HG02840 (cell line): Measurements from ENCODE around the gene ENTPD8.
A peak's percentile ranks its signal among the peaks of the same experiment; 100 is the strongest.
"Not testable (repeated sequence)": the region's sequence is repeated elsewhere in the genome, so short reads cannot be mapped to it uniquely, and the experiment has no call there.

Experiments
- ATAC-seq: cut with Tn5 transposase; IDR thresholded peaks from one replicate; pipeline ENCODE4 v1.9.1; 2021; ENCODE audit warnings: mild to moderate bottlenecking, moderate library complexity, moderate number of reproducible peaks; ENCODE audit not compliant: unreplicated experiment, low FRiP score

The ENTPD8 gene

DNA sequence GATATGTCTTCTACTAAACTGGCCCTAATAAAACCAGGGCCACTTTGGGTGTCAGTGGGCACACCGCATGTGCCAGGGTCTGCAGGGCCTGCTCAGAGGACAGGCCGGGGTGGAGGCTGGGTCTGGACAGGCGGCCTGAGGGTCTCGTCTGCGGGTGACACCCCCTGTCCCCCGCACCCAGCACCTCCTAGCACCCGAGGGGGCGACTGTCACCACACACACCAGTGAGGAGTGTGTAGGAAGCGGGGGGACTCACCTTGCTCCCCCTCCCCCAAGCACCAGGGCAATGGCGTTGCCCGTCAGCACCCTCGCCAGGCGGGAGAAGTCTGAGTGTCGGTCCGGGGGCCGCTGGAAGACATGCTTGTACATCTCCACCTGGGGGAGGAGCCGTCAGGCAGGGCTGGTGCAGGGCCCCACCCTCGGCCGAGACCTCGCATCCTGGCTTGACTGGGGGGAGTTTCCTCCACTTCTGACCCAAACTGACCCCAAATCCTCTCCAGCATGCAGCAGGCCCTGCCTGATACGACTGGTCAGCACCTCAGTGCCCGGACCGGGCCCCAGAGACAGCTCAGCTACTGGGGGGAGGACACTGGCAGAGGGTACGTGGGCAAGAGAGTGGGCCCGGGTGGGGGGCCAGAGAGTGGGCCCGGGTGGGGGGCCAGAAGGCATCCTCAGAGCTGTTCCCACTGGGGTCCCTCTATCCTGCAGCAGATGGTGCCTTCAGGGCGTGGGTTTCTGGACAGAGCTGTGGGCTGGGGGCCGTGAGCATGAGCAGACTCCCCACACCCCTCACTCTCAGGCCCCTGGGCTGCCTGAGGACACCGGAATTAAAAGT lies 36.8 kb upstream of the ENTPD8 start:
- ATAC-seq: no peak

DNA sequence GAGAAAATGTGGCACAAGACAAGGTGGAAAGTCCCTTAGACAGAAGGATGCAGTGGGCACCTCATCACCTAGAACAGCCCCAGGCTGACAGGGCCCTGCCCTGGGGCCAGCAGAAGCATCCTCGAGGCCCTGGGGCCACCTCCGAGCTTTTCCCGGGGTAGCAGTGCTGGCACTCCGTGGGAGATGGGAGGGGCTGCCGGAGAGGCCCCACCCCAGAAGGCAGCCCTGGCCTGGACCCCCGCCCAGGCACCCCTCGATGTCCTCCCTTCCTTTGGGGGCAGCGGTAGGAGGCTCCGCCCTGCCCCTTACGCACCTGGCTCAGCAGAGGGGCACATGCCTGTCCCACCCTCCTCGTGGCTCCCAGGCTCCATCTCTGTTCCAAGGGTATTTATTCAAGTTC lies 35.7 kb upstream of the ENTPD8 start:
- ATAC-seq: no peak

DNA sequence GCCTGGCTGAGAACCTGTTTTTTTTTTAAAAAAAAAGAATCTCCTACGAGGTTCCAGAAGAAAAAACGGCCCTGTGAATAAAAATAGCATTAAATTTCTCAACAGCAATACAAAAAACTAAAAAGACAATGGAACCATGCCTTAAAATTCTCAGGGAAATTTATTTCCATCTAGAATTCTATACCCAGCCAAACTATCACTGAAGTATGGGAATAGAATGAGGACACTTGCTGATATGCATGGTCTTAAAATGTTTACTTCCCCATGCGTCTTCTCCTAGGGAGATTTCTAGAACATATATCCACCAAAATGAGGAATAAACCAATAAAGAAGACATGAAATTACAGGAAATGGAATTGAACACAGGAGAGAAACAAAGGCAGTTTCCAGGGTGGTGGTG lies 34.5 kb upstream of the ENTPD8 start:
- ATAC-seq: no peak

DNA sequence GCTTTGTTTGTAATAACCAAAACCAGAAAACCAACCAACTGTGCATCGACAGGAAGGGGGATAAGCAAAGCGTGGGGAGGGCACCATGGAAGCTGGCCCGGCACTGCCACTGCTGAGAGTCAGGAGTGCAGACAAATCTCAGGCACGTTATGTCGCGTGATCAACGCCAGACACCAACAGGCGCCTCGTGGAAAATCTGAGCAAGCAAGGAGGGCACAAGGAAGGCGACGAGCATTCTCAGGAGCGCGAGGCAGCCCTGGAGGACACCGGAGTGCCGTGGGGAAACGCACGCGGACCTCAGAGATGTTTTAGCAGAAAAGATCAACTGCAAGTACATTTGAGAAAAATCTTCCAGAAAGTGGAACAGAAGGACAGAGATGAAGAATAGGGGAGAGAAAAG lies 33.1 kb upstream of the ENTPD8 start:
- no peak for ATAC-seq

DNA sequence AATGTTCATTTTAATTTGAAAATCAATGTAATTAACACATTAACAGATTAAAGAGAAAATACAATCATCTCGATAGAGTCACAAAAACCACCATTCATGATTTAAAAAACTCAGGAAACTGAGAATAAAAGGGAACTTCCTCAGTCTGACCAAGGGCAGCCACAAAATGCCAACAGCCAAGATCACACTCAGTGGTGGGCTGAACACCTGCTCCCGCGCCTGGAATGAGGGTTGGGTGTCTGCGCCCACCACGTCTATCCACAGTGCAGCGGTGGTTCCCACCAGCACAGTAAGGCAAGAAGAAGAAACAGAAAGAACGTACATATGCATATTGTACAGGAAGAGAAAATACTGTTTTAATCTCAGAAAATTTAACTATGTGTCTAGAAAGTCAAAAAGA lies 29.6 kb upstream of the ENTPD8 start:
- no peak for ATAC-seq

DNA sequence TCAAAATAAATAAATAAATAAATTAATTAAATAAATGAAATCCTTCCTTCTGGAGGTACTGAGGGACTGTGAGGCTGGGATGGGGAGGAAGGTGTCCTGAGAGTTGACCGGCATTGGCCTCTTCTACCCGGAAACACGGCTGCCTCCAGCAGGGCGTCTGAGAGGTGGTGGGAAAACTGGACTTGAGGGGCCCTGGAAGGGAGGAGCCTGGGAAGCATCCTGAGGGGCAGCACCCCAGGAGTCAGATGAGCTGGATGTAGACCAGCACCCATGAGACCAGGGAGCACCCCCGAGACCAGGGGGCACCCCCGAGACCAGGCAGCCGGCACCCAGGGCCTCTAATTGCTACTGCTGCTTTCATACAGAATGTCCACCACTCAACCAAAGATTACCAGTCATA lies 26.7 kb upstream of the ENTPD8 start:
- ATAC-seq: no peak

DNA sequence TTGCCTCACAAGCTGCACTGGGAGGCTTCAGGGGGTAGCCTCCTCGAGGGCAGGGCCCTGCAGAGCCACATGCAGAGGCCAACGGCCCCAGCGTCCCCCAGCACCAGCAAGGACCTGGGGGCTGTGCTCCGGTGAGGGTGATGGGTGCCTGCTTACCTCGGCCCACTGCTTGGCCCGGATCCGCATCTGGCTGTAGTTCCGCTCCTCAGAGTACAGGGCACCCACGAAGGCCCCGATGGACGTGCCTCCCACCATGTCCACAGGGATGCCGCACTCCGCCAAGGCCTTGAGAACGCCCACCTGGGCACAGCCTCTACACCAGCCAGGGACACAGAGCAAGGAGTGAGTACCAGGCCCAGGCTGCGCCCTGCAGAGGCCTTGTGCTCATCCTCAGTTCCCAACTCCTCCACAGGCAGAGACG lies 26.0 kb upstream of the ENTPD8 start:
- no peak for ATAC-seq

DNA sequence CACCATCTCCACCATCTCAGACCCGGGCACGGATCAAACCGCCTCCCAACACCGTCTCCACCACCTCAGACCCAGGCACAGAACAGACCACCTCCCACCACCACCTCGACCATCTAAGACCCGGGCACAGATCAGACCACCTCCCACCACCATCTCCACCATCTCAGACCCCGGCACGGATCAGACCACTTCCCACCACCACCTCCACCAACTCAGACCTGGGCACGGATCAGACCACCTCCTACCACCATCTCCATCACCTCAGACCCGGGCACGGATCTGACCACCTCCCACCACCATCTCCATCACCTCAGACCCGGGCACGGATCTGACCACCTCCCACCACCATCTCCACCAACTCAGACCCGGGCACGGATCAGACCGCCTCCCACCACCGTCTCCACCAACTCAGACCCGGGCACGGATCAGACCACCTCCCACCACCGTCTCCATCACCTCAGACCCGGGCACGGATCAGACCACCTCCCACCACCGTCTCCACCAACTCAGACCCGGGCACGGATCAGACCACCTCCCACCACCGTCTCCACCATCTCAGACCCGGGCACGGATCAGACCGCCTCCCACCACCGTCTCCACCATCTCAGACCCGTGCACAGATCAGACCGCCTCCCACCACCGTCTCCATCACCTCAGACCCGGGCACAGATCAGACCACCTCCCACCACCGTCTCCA lies 25.4 kb upstream of the ENTPD8 start:
- not testable (repeated sequence) for ATAC-seq

DNA sequence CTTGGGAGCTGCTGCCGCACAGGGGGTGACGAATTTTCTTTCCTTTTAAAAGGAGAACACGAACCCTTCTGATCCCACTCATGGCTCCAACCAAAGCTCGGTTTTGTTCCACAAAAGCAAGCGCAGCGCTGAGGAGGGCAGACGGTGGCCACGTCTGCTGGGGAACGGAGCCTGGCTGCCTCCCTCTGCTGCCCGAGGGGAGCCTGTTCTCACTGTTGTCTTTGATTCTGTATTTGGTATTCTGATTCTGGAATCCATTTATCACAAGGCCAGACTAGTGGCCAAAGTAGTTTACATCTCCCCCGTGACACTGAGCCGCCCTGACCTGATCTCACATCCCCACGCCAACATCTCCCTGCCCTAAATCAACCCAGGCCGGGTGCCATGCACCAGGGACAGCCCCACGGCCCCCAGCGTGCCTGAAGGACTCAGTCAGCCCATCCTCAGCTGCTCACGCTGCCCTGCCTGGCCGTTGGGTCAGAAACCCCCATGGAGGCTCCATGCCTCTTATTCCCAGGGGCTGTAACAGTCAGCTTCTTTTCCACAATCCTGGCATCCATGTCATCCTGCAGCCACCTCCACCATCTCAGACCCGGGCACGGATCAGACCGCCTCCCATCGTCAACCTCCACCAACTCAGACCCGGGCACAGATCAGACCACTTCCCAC lies 24.7 kb upstream of the ENTPD8 start:
- ATAC-seq: no peak

DNA sequence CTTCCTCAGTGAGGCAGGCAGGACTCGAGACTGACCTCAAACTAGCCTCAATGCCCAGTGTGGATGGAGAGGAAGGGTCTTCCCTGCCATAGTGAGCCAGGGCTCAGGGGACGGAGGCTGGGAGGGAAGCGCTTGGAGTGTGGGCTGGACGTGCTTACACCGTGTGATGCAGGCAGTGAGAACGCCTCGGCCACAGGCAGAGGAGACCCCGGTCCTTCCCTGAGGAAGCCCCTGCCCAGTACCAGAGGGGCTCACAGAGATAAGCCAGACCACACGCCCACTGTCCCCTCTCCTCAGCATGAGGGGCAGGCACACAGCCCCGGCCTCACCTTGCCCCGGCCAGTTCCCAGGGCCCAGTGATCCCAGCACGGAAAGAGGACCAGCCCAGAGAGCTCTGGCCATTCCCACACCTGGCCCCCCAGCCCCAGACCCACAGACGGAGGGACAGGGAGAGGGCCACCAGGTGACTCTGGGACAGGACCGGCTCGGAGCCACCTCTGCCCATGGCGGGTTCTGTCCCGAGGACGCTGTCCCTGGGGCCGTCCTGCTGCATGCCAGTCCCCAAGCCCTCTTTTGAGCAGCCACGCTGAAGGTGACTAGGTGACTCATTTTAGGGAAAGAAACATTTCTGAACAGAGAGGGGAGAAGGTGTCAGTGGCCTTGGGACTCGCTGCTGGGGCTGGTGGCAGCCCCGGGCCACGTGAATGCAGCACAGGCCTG lies 24.0 kb upstream of the ENTPD8 start:
- ATAC-seq: no peak

DNA sequence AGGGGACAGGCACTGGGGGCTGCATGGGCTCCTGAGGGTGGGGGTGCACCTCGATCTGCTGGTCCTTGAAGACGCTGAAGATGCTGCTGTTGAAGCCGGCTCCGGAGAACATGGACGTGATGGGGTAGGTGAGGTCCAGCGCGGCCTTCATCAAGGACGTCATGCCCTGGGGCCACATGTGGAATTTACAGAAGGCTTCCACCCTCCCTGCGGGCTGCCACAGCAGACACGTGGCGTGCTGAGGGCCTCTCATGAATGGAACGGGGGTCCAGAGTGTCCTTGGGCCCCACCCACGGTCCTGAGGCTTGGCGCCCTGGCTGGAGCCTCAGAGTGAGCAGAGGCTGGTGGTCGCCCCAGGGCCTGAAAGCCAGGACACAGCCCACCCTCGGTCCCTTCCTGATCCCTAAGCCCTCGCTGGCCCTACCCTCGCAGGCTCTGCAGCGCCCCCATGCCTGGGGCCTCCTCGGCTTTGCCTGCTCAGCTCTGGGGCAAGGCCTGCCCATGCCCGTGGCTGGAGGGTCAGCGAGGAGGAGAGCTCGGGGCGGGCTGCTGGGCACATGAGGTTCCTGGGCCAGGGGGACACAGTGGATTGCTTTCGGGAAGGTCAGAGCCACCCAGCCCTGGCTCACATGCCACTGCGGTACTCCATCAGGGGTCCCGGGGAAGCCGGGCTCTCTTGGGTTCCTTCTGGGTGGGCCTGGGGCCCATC lies 23.3 kb upstream of the ENTPD8 start:
- ATAC-seq: no peak

DNA sequence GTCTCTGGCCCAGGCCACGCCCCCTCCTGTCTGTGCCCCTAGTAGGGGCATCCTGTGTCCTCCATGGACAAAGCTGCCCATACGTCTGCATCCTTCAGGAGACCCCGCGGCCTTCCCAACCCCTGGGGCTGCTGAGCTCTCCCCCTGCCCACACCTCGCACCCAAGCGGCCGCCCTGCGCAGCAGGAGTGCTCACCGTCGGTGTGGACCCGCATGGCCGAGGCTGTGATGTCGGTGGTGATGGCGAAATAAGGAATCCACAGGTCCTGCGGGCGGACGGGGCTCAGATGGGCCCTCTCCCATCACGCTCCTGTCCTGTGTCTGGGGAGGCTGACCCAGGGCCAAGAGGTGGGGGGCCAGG lies 22.8 kb upstream of the ENTPD8 start:
- no peak for ATAC-seq

DNA sequence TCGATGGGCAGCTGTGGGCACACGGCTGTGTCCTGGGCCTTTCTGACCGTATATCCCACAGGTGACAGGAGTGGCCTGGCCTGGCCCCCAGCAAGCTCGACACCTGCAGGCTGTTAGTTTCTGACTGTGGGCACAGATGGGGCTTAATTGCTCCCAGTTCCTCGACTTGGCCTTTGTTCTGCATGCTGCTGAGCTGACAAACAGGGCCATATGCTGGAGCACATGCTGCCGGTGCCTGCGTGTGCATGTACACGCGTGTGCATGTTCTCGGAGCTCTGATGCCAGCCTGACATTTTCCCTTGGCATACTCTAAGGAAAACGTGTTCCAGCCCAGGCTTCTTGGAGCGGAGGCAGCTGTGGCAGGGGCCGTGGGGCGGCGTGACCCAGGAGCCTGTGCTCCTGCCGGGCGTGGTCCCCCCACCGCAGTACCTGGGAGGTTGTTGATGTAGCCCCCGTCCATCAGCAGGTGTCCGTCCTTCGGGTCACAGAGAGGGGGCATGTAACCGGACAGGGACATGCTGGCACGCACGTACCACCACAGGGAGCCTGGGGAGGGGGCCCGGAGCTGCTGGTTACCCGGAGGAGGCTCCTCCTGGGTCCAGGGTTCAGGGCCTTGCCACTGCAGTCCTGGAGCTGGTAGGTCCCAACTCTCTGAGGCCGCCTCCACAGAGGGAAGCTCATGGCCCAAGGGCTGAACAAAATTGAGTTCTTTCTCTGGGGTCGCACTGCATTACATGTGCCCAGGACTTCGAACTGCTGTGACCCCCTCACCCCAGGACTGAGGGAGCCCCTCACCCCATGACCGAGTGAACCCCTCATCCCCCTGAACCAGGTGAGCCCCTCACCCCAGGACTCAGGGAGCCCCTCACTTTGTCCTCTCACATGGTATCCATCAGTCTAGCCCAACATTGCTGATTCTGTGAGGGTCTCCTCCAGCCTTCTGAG lies 22.1 kb upstream of the ENTPD8 start:
- no peak for ATAC-seq

DNA sequence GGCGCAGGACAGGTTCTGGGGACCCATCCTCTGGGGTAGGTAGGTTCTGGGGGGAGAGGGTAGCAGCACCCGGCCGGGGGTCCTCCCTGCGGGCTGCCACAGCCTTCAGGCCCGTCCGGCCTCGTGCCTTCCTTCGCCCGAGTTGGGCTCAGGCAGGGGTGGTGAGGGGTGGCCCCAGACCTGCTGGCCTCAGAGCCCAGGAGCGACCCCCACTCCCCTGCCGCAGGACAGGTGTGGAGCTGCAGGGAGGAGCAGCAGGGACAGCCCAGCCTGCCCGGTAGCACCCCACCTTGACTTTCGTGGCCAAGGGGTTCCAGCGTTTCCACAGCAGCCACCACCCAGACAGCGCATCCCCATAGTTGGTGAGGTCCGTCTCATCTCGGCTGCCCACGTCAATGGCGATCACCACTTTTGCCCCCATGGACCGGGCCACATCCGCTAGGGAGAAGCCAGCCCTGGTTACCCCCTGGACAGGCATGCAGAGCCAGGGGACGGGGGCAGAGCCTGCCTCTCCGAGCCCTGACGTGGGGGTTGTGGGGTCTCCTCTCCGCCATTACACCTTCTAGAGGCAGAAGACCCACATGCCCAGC lies 21.3 kb upstream of the ENTPD8 start:
- ATAC-seq: no peak

DNA sequence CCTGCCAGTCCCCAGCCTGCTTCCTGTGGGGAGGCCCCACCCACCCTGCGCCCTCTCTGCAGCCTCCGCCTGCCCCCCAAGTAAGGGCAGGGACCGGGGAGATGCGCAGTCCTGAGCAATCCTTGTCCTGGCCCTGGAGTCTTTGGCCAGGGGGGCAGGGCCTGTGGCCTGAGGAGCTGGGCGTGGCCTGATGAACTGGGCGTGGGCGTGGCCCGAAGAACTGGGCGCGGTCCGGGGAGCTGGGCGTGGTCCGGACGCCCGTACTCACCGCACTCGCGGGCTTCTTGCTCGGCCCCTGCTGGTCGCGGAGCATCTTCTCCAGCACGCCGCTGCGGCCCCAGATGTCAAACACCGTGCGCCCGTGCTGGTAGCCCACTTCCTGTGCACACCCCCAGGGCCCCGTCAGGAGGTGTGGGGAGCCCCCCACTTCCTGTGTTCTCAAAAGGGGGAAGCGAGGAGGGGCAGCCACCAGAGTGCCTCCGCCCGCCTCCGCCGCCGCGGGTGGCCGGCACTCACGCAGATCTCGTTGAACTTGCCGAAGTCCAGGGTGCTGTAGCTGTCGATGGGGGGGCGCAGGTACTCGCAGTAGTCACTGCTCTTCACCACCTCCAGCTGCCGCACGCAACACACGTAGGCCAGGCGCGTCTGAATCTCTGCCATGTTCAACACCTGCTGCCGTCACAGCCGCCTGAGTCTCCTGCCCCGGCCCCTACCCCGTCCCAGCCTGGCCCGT lies 20.7 kb upstream of the ENTPD8 start:
- peak; percentile 39 for ATAC-seq

DNA sequence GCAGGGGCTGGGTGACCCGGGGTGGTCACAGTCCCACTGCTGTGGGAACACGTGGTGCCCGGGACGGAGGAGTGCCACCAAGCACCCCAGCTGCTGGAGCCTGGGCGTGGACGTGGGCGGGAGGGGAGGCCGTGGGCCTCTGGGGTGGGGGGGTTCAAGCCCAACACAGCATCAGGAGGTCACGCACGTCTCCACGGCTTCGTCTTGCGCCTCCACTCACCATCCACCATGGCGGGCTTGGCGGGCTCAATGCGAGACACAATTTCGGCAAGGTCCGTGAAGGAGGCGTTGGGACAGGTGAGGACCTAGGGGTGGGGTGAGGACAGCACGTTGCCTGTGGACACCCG lies 20.1 kb upstream of the ENTPD8 start:
- ATAC-seq: no peak

DNA sequence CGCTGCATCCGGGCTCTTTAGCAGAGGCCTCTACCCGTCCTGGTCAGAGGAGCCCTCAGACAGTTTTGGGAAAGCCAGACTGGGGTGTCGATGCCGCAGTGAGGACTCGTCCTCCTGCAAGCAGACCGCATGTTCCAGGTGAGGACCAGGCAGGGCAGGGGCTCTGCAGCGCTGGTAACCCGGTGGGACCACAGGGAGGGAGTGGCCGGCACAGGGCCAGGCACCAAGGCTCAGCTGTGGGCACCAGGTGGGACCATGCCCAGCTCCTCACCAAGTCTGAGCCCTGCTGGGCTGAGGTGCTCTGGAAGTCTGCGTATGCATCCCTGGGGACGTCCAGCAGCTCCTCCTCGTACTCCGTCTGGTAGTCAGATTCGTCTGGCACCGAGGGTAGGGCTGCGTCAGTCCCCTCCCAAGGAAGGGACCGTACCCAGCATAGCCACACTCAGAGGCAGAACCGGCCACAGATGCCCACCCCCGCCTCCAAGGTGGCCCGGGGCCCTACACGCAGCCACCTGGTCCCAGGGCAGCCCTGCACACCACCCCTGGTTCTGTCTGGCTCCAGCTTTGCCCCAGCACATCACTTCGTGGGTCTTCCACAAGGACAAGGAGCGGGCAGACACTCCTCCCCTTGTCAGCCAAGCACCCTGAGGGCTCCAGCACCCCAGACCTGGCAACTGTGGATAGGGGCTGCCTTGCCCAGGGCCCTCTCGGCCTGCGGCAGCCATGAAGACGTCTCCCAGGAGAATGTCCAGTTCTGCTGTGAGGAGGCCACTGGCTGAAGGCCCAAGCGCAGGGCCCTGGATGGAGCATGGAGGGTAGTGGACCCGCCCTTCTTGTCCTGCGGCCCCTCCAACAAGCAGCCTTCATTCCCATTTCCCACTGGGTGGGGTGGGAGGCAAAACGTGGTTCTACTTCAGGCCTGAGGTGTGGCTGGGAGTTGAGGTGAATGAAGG lies 19.5 kb upstream of the ENTPD8 start:
- no peak for ATAC-seq
